Endothelial cell of coronary artery (primary cell): ENCODE results near the gene TVP23C. TPM values are rescaled to one million over a fixed set of nuclear protein-coding genes. Genes with fewer than 3 reads are reported as not detected.

Experiments
- total RNA-seq: library from RNA; depleted of rRNA; stranded (reverse); fragments of >200 nt; gene quantifications from 2 replicates; pipeline ENCODE4 v1.2.3, GENCODE V29; 2014

The TVP23C gene
- total RNA-seq = 27.9 and 28.6 TPM in 2 replicates

GRCh38 chr17:15563375-15563857 is at the start of gene TVP23C:
Gene TVP23C, minus strand, starts transcription at chr17:15563483. Its CDS starts 35 bp downstream, at chr17:15563448.

DNA sequence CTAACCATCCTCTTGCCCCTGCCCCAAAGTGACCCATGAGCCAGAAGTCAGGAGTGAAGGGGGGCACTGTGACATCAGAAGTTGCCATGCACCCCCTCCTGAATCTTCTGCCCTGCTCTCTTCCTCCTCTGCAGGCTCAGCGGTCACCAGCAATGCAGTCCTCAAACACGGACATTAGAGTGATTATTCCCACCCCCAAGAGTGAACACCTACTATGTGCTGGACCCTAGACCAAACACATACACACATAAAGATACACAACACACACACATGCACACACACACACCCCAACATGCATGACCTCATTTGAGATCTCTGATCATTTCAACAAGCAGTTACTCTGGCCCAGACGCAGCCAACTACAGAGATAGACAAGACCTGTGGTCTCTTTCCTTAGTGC is 95.7 kb downstream of the TVP23C start, which contains the start of gene CDRT4:
Gene CDRT4 (minus strand): TSS at position 30 of the 400 bp plus-strand sequence. CDS start 27,383 bp downstream, outside the sequence.

Other genes with a start within 250 kb of the TVP23C start
- not detected in 2 replicates for gene TEKT3, start 221.9 kb downstream of the TVP23C start, total RNA-seq
- gene CDRT4, start 95.9 kb downstream of the TVP23C start, total RNA-seq = 1.4 and 2.5 TPM in 2 replicates
- gene FBXW10B, start 56.2 kb upstream of the TVP23C start, total RNA-seq = 0.09 TPM in 2 replicates
- 46.6 and 57.1 TPM in 2 replicates for gene TRIM16, start 120.8 kb upstream of the TVP23C start, total RNA-seq
- gene ZNF286A, start 136.3 kb upstream of the TVP23C start, total RNA-seq = 31.9 and 36.7 TPM in 2 replicates
- gene TBC1D26, start 168.8 kb upstream of the TVP23C start, total RNA-seq = 0.19 TPM in 1 of 2 replicates, not detected in the other